ENCODE data around the gene SDCCAG8. TPM values are rescaled to one million over a fixed set of nuclear protein-coding genes. Genes with fewer than 3 reads are reported as not detected.

SDCCAG8 gene
- total and polyA plus RNA-seq, 2 experiments from 2014 or later = 28.0 to 66.7 TPM

- TF ChIP-seq ETS1 (IDR thresholded peaks at IDR 0.05) (no peak), EZH2phosphoT487 (IDR thresholded peaks at IDR 0.05; ENCODE audit: unreplicated experiment) (no peak), REST (IDR thresholded peaks at IDR 0.05; ENCODE audit: unreplicated experiment) (no peak), EZH2 (IDR thresholded peaks at IDR 0.05; ENCODE audit: low read depth, unreplicated experiment) (no peak), POLR2AphosphoS5 (IDR thresholded peaks at IDR 0.05; ENCODE audit: low read depth) (no peak), ZNF331 (CRISPR knock-in tag; IDR thresholded peaks at IDR 0.05; ENCODE audit: low read depth) (no peak), JUNB (IDR thresholded peaks at IDR 0.05; ENCODE audit: unreplicated experiment) (no peak), NANOG (IDR thresholded peaks at IDR 0.05; ENCODE audit: borderline replicate concordance) (no peak)
These were observed 109.0 kb downstream of the SDCCAG8 start (continued) for GRCh38 chr1:243364866-243365265.

- H2AFZ ChIP-seq = no peak overlapping the region
- no peak overlapping the region for H3K4me2 ChIP-seq
- DNase-seq (ENCODE audit: low spot score) (no peak), ATAC-seq (no peak)
- no peaks in the 10 kb centered on the region for H3K27me3 Mint-ChIP-seq (ENCODE audit: insufficient read depth, low read depth, poor library complexity)
- H3K9me2 ChIP-seq (ENCODE audit: insufficient read depth) = no peaks in the 10 kb centered on the region
- H3K27ac Mint-ChIP-seq = no peak overlapping the region
- H3K27me3 ChIP-seq (ENCODE audit: insufficient read depth) = no peaks in the 10 kb centered on the region
- no peaks in the 10 kb centered on the region for H3K36me3 ChIP-seq (ENCODE audit: insufficient read depth)
- no peaks in the 10 kb centered on the region for H3K4me1 Mint-ChIP-seq
- H3K79me2 ChIP-seq (replicated peaks; ENCODE audit: insufficient read depth) = no peaks in the 10 kb centered on the region
- H3K27ac ChIP-seq (ENCODE audit: low read depth) = no peak overlapping the region
- TF ChIP-seq CREB1 (CRISPR knock-in tag; IDR thresholded peaks at IDR 0.05; ENCODE audit: low read depth) (no peak), POLR2AphosphoS5 (IDR thresholded peaks at IDR 0.05; ENCODE audit: low read depth) (no peak), CTCF (conservative IDR thresholded peaks at IDR 0.05; ENCODE audit: low read depth in 2 of 2) (no peak)
- H4K20me1 ChIP-seq (replicated peaks; ENCODE audit: insufficient read depth) = no peaks in the 10 kb centered on the region
- H3K4me3 Mint-ChIP-seq = no peak overlapping the region
- H3K36me3 Mint-ChIP-seq (ENCODE audit: low read depth) = no peaks in the 10 kb centered on the region
- no peaks in the 10 kb centered on the region for H3K4me1 ChIP-seq (ENCODE audit: insufficient read depth)
- H3K4me3 ChIP-seq = no peak overlapping the region
- no peaks in the 10 kb centered on the region for H3K9me3 Mint-ChIP-seq
- no peaks in the 10 kb centered on the region for H3F3A ChIP-seq (replicated peaks; ENCODE audit: low read depth)
These were observed 111.5 kb downstream of the SDCCAG8 start for GRCh38 chr1:243367314-243367713.

Measured in GM23338 (cell line).